Panc1 (cell line): ENCODE measurements around the gene MADD. TPM values are rescaled to one million over a fixed set of nuclear protein-coding genes. Genes with fewer than 3 reads are reported as not detected.

Source experiments
- ATAC-seq: fragments of 200-7000 bp; cut with Tn5 transposase; 2 replicates; pipeline ENCODE4 v1.9.1; 2020; ENCODE audit warnings: mild to moderate bottlenecking, moderate library complexity
- BruUV-seq: library from RNA; stranded (reverse); fragments of 400-500 nt; replicated peaks from 2 replicates; lab custom pipeline; 2021; lab: Mats Ljungman, UMichigan
- CTCF ChIA-PET: fragments of 300-600 bp; sonication (Branson Sonifier 250); formaldehyde crosslinking; loops from one replicate; lab custom pipeline; 2022; ENCODE audit warnings: antibody characterized with exemption; lab: Charles Lee
- POLR2A ChIA-PET: fragments of 300-600 bp; sonication (Branson Sonifier 250); formaldehyde crosslinking; loops from one replicate; lab custom pipeline; 2022; ENCODE audit warnings: antibody characterized with exemption; lab: Charles Lee
- DNase-seq: peaks from one replicate; pipeline ENCODE4 v3.0.0-alpha.2; 2010; ENCODE audit warnings: low read depth, low spot score
- H3K27ac ChIP-seq: 2 replicates; pipeline ENCODE4 v1.5.1; 2011; ENCODE audit warnings: mild to moderate bottlenecking, low read length, inconsistent platforms
- H3K27me3 ChIP-seq: fragments of 200-500 bp; sonication (Bioruptor generic); 2 replicates; pipeline ENCODE4 v1.6.0; 2014; ENCODE audit warnings: low read length, inconsistent platforms; ENCODE audit not compliant: control insufficient read depth, insufficient read depth
- H3K36me3 ChIP-seq: fragments of 200-500 bp; sonication (Bioruptor generic); 2 replicates; pipeline ENCODE4 v1.5.1; 2014; ENCODE audit warnings: inconsistent platforms, mild to moderate bottlenecking, low read length, moderate library complexity; ENCODE audit not compliant: control insufficient read depth, insufficient read depth
- H3K4me1 ChIP-seq: 2 replicates; pipeline ENCODE4 v1.5.1; 2011; ENCODE audit warnings: inconsistent platforms, mild to moderate bottlenecking, low read length, moderate library complexity; ENCODE audit not compliant: control insufficient read depth, insufficient read depth
- H3K4me3 ChIP-seq, 2 experiments: 2 replicates each; pipeline ENCODE4 v1.5.1; 2011 to 2012; ENCODE audit warnings: low read depth in 2 of 2, low read length in 2 of 2, mild to moderate bottlenecking in 2 of 2, inconsistent platforms in 1 of 2, moderate library complexity in 1 of 2
- H3K9me3 ChIP-seq: fragments of 200-500 bp; sonication (Bioruptor generic); 2 replicates; pipeline ENCODE4 v1.5.1; 2014; ENCODE audit warnings: low read depth, mild to moderate bottlenecking, inconsistent platforms, low read length, moderate library complexity; ENCODE audit not compliant: control insufficient read depth, insufficient read depth
- POLR2AphosphoS5 ChIP-seq: IDR thresholded peaks from 2 replicates; pipeline ENCODE4 v1.6.1; 2012; ENCODE audit warnings: mild to moderate bottlenecking, low read depth, low read length, moderate library complexity
- SIN3A ChIP-seq: IDR thresholded peaks from 2 replicates; pipeline ENCODE4 v1.6.1; 2012; ENCODE audit warnings: low read depth, mild to moderate bottlenecking, low read length, moderate library complexity, borderline replicate concordance; ENCODE audit not compliant: insufficient read depth
- TCF7L2 ChIP-seq: IDR thresholded peaks from 2 replicates; pipeline ENCODE4 v1.6.1; 2011; ENCODE audit warnings: mild to moderate bottlenecking, low read depth, low read length, inconsistent platforms
- in situ Hi-C: cut with HindIII; loops from 2 replicates; pipeline ENCODE4 v1.10.0; 2016; ENCODE audit warnings: low sequenced_read_pairs, low pct_unique_long_range_greater_than_20kb
- intact Hi-C: fragments of 100-400 bp; cut with micrococcal nuclease; formaldehyde crosslinking; loops from one replicate; pipeline ENCODE4 v1.10.0; 2022; ENCODE audit not compliant: unreplicated experiment
- total RNA-seq: library from RNA; stranded (reverse); gene quantifications from one replicate; pipeline ENCODE4 v1.2.1, GENCODE V29; 2021; ENCODE audit not compliant: unreplicated experiment
- TF ChIP-seq, protein P1 (sequence below): fragments of 450-650 bp; IDR thresholded peaks from 2 replicates; pipeline ENCODE4 v1.5.1; 2017; ENCODE audit warnings: mild to moderate bottlenecking
- TF ChIP-seq, protein P2 (sequence below), 2 experiments: IDR thresholded peaks; 2 replicates each; pipeline ENCODE4 v1.6.1; 2011 to 2012; ENCODE audit warnings: low read depth in 2 of 2, control low read depth in 1 of 2, low read length in 1 of 2, mild to moderate bottlenecking in 1 of 2, moderate library complexity in 1 of 2; ENCODE audit not compliant: insufficient read depth in 1 of 2

The MADD gene
- total RNA-seq, 1 experiment from 2014 or later: 51.1 TPM

DNA sequence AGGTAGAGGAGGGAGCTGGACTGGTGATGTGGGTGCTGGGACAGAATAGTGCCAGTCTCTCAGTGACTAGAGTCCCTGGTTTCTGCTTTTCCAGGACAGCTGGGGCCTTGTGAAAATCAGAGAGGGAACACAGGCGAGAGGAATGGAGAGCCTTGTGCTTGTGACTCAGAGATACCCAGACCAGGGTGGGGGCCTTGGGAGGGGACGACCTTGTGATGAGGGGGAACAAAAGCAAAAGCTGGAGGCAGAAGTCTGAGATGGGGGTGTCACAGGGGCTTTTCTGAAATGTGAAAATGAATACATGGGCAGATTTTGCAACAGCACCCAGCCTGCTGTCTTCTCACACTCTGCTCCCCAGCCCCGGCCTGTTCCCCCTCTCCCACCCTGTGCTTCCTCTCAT is 15.5 kb upstream of the MADD start:
- DNase-seq: no peak
- ChIA-PET CTCF (no interaction called here), POLR2A (no interaction called here)
- TF ChIP-seq, protein P1, sequence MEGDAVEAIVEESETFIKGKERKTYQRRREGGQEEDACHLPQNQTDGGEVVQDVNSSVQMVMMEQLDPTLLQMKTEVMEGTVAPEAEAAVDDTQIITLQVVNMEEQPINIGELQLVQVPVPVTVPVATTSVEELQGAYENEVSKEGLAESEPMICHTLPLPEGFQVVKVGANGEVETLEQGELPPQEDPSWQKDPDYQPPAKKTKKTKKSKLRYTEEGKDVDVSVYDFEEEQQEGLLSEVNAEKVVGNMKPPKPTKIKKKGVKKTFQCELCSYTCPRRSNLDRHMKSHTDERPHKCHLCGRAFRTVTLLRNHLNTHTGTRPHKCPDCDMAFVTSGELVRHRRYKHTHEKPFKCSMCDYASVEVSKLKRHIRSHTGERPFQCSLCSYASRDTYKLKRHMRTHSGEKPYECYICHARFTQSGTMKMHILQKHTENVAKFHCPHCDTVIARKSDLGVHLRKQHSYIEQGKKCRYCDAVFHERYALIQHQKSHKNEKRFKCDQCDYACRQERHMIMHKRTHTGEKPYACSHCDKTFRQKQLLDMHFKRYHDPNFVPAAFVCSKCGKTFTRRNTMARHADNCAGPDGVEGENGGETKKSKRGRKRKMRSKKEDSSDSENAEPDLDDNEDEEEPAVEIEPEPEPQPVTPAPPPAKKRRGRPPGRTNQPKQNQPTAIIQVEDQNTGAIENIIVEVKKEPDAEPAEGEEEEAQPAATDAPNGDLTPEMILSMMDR: no peak
- TF ChIP-seq POLR2AphosphoS5 (no peak), SIN3A (no peak), TCF7L2 (no peak)
- TF ChIP-seq, protein P2, sequence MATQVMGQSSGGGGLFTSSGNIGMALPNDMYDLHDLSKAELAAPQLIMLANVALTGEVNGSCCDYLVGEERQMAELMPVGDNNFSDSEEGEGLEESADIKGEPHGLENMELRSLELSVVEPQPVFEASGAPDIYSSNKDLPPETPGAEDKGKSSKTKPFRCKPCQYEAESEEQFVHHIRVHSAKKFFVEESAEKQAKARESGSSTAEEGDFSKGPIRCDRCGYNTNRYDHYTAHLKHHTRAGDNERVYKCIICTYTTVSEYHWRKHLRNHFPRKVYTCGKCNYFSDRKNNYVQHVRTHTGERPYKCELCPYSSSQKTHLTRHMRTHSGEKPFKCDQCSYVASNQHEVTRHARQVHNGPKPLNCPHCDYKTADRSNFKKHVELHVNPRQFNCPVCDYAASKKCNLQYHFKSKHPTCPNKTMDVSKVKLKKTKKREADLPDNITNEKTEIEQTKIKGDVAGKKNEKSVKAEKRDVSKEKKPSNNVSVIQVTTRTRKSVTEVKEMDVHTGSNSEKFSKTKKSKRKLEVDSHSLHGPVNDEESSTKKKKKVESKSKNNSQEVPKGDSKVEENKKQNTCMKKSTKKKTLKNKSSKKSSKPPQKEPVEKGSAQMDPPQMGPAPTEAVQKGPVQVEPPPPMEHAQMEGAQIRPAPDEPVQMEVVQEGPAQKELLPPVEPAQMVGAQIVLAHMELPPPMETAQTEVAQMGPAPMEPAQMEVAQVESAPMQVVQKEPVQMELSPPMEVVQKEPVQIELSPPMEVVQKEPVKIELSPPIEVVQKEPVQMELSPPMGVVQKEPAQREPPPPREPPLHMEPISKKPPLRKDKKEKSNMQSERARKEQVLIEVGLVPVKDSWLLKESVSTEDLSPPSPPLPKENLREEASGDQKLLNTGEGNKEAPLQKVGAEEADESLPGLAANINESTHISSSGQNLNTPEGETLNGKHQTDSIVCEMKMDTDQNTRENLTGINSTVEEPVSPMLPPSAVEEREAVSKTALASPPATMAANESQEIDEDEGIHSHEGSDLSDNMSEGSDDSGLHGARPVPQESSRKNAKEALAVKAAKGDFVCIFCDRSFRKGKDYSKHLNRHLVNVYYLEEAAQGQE (IDR thresholded peaks at IDR 0.05; ENCODE audit: insufficient read depth in 1 of 2, low read depth in 2 of 2, low read length in 1 of 2): no peak
- Histone ChIP-seq H3K36me3 (no peaks in the 10 kb centered on the region), H3K4me3 (no peak overlapping the region), H3K4me1 (peaks cover 34% of the 10 kb centered on the region), H3K27me3 (no peaks in the 10 kb centered on the region), H3K27ac (peak overlapping the region; percentile 13; the same call in 1 of the 2 replicates), H3K9me3 (no peaks in the 10 kb centered on the region)
- no peak for ATAC-seq
- intact Hi-C loops: loop anchor here (10.0 kb wide), 2 partner anchors 80 to 100 kb away; partner anchors contain the start of genes ARFGAP2 and MYBPC3
- BruUV-seq: no TSS peak
- in situ Hi-C loops: no loop called here

DNA sequence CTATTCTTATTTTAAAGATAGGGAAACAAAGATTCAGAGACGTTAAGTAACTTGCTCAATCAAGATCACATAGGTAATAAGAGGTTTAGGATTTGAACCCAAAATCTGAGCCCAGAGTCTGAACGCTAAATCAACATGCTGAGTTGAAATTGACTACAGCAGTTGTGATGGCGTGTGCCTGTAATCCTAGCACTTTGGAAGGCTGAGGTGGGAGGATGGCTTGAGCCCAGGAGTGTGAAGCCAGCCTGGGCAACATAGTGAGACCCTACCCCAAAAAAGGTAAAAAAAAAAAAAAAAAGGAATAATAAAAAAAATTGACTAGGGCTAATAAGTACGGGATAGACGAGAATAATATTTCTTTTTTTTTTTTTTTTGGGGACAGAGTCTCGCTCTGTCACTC is 13.6 kb upstream of the MADD start:
- ChIA-PET POLR2A (no interaction called here), CTCF (no interaction called here)
- DNase-seq (no peak), ATAC-seq (no peak)
- Histone ChIP-seq H3K9me3 (no peaks in the 10 kb centered on the region), H3K27ac (no peak overlapping the region), H3K4me3 (no peak overlapping the region), H3K4me1 (peaks cover 32% of the 10 kb centered on the region), H3K27me3 (no peaks in the 10 kb centered on the region), H3K36me3 (no peaks in the 10 kb centered on the region)
- in situ Hi-C loops: no loop called here
- BruUV-seq: no TSS peak
- no peak for TF ChIP-seq SIN3A
- intact Hi-C loops: loop anchor here (10.0 kb wide), 2 partner anchors 82 to 98 kb away; partner anchors contain the start of genes ARFGAP2 and MYBPC3

DNA sequence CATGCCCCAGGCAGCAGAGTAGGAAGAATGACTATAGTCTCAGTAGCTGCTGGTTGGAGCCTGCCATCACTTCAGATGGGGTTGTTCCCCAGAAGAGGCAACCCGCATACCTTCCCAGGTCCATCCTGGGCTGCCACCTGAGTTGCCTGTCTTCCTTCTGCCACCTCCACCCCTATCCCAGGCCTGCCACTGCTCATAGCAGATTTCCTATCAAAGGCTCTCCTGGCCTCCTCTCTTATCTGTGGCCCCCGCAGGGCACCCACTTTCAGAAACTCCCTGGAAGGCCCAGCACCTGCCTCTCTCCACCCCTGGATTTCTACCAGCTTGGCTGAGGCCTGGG is 12.8 kb upstream of the MADD start:
- intact Hi-C loops: loop anchor here (10.0 kb wide), 2 partner anchors 82 to 98 kb away; partner anchors contain the start of genes ARFGAP2 and MYBPC3
- POLR2A ChIA-PET: interaction anchor here (0.8 kb wide), 1 partner anchor 72 kb away, joined by 3 read pairs; no protein-coding TSS in a partner anchor
- peak overlapping the region; percentile 73 for H3K27ac ChIP-seq
- DNase-seq (no peak), ATAC-seq (peak; percentile 14)
- CTCF ChIA-PET: interaction anchor here (0.7 kb wide), 1 partner anchor 37 kb away, joined by 3 read pairs; no protein-coding TSS in a partner anchor
- TF ChIP-seq SIN3A (no peak), POLR2AphosphoS5 (no peak), TCF7L2 (no peak)
- TF ChIP-seq, protein P1: no peak
- TF ChIP-seq, protein P2 (IDR thresholded peaks at IDR 0.05; ENCODE audit: insufficient read depth in 1 of 2, low read depth in 2 of 2, low read length in 1 of 2): no peak
- no peaks in the 10 kb centered on the region for H3K27me3 ChIP-seq
- in situ Hi-C loops: no loop called here
- H3K9me3 ChIP-seq: no peaks in the 10 kb centered on the region
- BruUV-seq: no TSS peak
- peaks cover 32% of the 10 kb centered on the region for H3K4me1 ChIP-seq
- 0 out of 4 replicates have a peak overlapping the region, but pooled peaks of 1 of the 2 experiments have one; percentile 10 for H3K4me3 ChIP-seq
- no peaks in the 10 kb centered on the region for H3K36me3 ChIP-seq
